NK-92 (cell line): ENCODE data around the gene IQGAP2.

Source experiments
- DNase-seq: peaks from one replicate; lab custom pipeline; 2025; ENCODE audit not compliant: unreplicated experiment; lab: John Stamatoyannopoulos, UW

IQGAP2 gene

GRCh38 chr5:76449606-76450005 lies 46.5 kb downstream of the IQGAP2 start:
- DNase-seq = no peak

GRCh38 chr5:76450054-76450453 lies 47.0 kb downstream of the IQGAP2 start:
- DNase-seq = no peak

- DNase-seq = no peak
These were observed 48.1 kb downstream of the IQGAP2 start for GRCh38 chr5:76451031-76451701.

GRCh38 chr5:76455531-76456133 lies 52.5 kb downstream of the IQGAP2 start:
- no peak for DNase-seq

GRCh38 chr5:76456258-76456657 lies 53.2 kb downstream of the IQGAP2 start:
- no peak for DNase-seq

- DNase-seq = no peak
These were observed 54.8 kb downstream of the IQGAP2 start for GRCh38 chr5:76457674-76458485.

- no peak for DNase-seq
These were observed 55.4 kb downstream of the IQGAP2 start for GRCh38 chr5:76458486-76458830.

GRCh38 chr5:76460104-76460503 lies 57.0 kb downstream of the IQGAP2 start:
- DNase-seq = no peak

GRCh38 chr5:76462097-76462667 lies 59.1 kb downstream of the IQGAP2 start:
- no peak for DNase-seq

GRCh38 chr5:76467216-76467615 lies 64.1 kb downstream of the IQGAP2 start:
- DNase-seq = no peak

- no peak for DNase-seq
These were observed 65.7 kb downstream of the IQGAP2 start for GRCh38 chr5:76468635-76469425.

GRCh38 chr5:76469656-76470290 lies 66.7 kb downstream of the IQGAP2 start:
- DNase-seq = no peak

- no peak for DNase-seq
These were observed 67.9 kb downstream of the IQGAP2 start for GRCh38 chr5:76470976-76471375.

GRCh38 chr5:76471406-76471805 lies 68.3 kb downstream of the IQGAP2 start:
- DNase-seq = no peak

- no peak for DNase-seq
These were observed 68.9 kb downstream of the IQGAP2 start for GRCh38 chr5:76471987-76472334.

- DNase-seq = no peak
These were observed 69.4 kb downstream of the IQGAP2 start for GRCh38 chr5:76472335-76473008.

GRCh38 chr5:76473009-76473336 lies 69.9 kb downstream of the IQGAP2 start:
- no peak for DNase-seq

GRCh38 chr5:76473661-76474060 lies 70.6 kb downstream of the IQGAP2 start:
- no peak for DNase-seq

GRCh38 chr5:76474377-76474776 lies 71.3 kb downstream of the IQGAP2 start:
- DNase-seq = no peak

GRCh38 chr5:76475385-76475784 lies 72.3 kb downstream of the IQGAP2 start:
- no peak for DNase-seq
